Astrocyte of the hippocampus (primary cell): ENCODE results near the gene KLHL21.

ENCODE experiments used
- DNase-seq: peaks from one replicate; pipeline ENCODE4 v3.0.0; 2011; ENCODE audit warnings: low read depth, low spot score

KLHL21 gene

DNA sequence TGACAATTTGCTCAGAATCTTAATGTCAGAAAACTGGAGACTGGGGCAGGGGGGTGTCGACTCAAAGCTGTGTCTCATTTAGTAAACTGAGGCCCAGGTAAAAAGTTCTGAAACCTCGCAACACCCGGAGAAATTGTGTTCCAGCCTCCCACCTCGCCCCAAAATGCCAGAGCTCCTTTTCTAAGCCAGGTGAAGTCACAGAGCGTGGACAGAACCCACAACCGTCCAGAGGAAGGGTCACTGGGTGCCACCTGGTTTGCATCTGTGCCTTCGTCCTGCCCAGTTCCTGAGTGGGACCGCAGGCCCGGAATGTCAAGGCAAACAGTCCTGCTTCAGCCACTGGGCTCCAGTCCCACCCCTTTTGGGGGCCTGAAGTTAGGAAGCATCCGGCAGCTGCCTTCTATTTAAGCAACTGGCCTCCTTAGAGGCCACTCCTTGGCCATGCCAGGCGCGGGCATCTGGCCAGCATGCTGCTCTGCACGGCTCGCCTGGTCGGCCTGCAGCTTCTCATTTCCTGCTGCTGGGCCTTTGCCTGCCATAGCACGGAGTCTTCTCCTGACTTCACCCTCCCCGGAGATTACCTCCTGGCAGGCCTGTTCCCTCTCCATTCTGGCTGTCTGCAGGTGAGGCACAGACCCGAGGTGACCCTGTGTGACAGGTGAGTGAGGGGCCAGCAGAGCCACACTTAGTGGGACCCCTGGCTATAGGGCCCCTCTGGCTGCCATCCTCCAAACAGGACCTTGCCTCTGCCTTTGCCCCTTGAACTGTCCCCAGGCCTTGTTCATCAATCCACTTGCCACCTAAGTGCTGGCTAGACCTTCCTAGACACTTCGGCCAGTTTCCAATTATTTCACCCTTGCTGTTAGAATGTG lies 47.5 kb downstream of the KLHL21 start, which contains the start of gene TAS1R1:
Gene TAS1R1 (plus strand): TSS at position 401 of the 872 bp plus-strand sequence. CDS start 67 bp downstream, at position 468.
- DNase-seq = no peak

DNA sequence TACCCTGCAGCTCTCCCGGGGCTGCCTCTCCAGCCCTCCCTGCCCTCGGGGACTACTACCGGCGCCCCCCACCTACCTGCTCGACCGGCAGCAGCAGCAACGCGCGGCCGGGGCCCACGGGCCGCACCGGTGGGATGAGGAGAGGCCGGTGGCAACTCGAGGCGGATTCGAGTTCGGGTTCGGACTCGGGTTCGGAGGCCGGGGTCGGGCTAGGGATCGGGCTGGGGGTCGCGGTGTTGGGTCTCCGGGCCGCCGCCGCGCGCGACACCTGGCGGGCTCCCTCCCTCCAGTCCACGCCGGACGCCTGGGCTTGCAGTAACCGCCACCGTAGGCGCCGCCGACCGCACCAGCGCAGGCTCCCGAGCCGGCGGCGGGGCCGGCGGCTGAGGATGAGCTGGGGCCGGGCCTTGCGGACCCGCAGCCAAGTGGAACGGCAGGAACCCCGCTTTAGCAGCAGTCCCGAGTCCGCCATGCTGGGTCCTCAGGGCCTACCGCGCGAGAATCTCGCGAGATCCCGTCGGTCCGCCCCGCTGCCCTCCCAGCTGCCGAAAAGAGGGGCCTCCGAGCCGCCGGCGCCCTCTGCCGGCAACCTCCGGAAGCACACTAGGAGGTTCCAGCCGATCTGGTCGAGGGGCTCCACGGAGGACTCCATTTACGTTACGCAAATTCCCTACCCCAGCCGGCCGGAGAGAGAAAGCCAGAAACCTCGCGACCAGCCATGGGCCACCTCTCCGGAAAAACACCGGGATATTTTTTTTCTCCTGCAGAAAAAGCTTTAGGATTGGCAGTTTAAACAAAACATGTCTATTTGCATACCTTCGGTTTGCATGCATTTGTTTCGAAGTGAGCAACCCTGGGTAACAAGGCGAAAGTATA lies 48.4 kb downstream of the KLHL21 start, which contains the start of gene NOL9:
Gene NOL9 (minus strand): TSS at position 483 of the 876 bp plus-strand sequence. CDS start 11 bp downstream, at position 472.
- peak; percentile 97 for DNase-seq

DNA sequence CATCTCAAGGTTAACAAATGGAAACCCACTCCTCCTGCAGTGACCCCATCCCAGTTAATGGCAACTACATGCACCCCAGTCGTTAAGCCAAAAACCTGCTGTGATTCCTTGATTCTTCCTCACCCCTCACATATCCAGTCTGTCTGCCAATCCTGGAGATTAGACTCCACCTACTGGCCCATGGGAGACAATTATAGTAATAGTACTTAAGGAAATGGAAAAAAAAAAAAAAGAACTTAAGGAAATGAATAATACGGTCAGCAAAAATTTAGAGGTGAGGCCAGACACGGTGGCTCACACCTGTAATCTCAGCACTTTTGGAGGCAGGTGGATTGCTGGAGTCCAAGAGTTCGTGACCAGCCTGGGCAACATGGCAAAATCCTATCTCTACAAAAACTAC lies 55.4 kb downstream of the KLHL21 start:
- peak; percentile 23 for DNase-seq

DNA sequence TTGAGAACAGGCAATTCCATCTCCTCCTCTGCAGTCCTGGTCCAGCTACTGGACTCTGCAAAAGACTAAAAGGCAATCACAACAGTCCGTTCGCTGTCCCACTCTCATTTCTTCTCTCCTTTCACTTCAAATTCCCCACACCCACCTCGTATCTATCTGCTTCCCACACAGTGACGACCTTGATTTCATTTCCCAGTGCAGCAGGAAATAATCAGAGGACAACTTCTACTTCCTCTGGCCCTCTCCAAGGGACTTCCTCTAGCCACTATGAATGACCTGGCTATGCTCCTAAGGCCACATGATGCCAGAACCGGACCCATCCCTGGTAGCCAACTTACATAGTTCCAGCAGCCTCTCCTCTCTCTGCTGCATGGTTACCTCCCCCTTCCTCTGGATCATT lies 56.3 kb downstream of the KLHL21 start:
- no peak for DNase-seq

DNA sequence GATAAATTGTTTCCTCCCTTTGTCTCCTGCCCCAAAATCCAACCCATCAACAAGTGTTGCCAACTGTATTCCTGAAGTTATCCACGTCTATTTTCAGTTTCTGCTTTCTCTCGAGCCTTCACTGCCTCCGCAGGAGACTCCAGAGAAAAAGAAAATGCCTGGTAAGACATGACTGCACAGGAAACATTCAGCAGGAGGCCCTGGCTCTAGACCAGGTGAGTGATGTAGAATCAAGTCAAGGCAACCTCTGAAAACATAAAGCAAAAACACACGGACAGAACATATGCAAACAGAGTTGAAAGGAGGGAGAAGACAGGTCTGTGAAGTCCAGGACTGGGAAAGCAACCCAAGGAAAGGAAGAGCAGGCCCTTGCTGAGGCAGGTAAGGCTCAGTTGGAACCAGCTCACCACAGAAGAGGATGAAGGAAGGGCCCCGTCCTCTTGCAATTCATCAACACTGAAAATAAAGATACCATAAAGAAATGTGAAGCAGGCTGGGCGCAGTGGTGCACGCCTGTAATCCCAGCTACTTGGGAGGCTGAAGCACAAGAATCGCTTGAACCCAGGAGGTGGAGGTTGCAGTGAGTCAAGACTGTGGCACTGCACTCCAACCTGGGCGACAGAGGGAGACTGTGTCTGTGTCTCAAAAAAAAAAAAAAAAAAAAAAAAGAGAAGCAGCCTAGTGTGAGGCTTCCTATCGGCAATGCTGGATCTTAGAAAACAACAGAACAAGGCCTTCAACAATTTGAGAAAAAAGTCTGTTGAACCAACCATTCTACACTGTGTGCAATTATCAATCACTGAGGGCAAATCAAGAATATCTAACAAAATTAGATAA lies 57.2 kb downstream of the KLHL21 start:
- peak; percentile 60 for DNase-seq

DNA sequence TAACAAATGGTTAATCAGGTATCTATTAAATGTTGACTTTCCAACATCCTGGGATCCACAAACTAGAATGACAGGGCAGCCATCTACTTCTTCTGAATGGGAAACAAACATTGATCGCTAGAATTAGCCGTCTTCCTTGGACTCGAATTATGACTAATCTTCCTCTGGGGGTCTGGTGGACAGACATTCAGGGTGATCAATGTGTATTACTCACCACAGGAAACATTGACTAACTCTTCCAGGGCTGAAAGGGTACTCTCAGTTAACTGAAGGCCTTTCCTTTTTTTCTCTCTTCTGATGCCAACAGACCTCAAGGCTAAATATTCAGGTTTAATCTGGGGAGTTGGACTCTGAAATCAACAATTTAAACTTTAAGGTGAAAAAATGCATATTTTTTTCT lies 57.8 kb downstream of the KLHL21 start:
- DNase-seq = peak; percentile 56
